ENCODE data around the gene PIK3R3. TPM values are rescaled to one million over a fixed set of nuclear protein-coding genes. Genes with fewer than 3 reads are reported as not detected.

The PIK3R3 gene
- polyA plus RNA-seq, 1 donor (not counting 4 experiments of a cell fraction or from before 2014, with no cell fraction given): 11.9 TPM

DNA sequence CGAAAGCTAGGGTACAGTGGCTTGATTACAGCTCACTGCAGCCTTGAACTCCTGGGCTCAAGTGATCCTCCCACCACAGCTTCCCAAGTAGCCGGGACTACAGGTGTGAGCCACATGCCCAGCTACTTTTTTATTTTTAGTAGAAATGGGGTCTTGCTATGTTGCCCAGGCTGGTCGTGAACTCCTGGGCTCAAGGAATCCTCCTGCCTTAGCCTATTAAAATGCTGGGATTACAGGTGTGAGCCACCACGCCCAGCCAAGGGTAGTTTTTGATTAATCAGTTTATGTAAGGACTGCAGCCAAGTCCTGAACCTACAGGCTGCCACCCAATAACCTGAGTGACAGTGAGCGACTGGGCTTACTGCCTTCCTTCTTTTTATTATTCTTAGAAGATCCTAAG is 88.3 kb downstream of the PIK3R3 start:
- dilution Hi-C loops (cut with MboI; ENCODE audit: extremely low pct_ligation_motif_present, low sequenced_read_pairs): loop anchor here (25.0 kb wide), 1 partner anchor 143 kb away; the partner anchor contains the start of genes P3R3URF, POMGNT1 and TSPAN1
- Histone ChIP-seq H3K9me1 (ENCODE audit: control insufficient read depth, extremely low read depth, insufficient read depth, low read length) (no peaks in the 10 kb centered on the region), H3K9ac (ENCODE audit: control insufficient read depth, extremely low read depth, insufficient read depth, low read length) (no peak overlapping the region), H3K9me3 (ENCODE audit: control insufficient read depth, low read depth, low read length) (no peaks in the 10 kb centered on the region), H3K27ac (ENCODE audit: control insufficient read depth, insufficient read depth, low read length) (no peak overlapping the region), H3K4me2 (ENCODE audit: control insufficient read depth, extremely low read depth, insufficient read depth, low read depth, low read length) (no peak overlapping the region), H3K4me3 (ENCODE audit: control insufficient read depth in 2 of 3, extremely low read depth in 1 of 3, insufficient read depth in 2 of 3, low read depth in 1 of 3, low read length in 3 of 3) (no peak overlapping the region), H4K20me1 (ENCODE audit: control insufficient read depth, extremely low read depth, insufficient read depth, low read length) (no peaks in the 10 kb centered on the region), H3K79me2 (ENCODE audit: control insufficient read depth, insufficient read depth, low read length) (no peaks in the 10 kb centered on the region), H3K36me3 (ENCODE audit: control insufficient read depth in 2 of 2, extremely low read depth in 1 of 2, insufficient read depth in 2 of 2, low read length in 2 of 2) (peaks cover 0 to 2% of the 10 kb centered on the region in 2 experiments), H3K27me3 (ENCODE audit: control insufficient read depth, extremely low read depth, insufficient read depth, low read length) (no peaks in the 10 kb centered on the region), H3K4me1 (ENCODE audit: control insufficient read depth, extremely low read depth, insufficient read depth, low read length) (peaks cover 5% of the 10 kb centered on the region), H2AFZ (ENCODE audit: control insufficient read depth, low read length) (no peak overlapping the region)
- TF ChIP-seq EZH2 (IDR thresholded peaks at IDR 0.05; ENCODE audit: low read length): no peak
- TF ChIP-seq, protein P1, sequence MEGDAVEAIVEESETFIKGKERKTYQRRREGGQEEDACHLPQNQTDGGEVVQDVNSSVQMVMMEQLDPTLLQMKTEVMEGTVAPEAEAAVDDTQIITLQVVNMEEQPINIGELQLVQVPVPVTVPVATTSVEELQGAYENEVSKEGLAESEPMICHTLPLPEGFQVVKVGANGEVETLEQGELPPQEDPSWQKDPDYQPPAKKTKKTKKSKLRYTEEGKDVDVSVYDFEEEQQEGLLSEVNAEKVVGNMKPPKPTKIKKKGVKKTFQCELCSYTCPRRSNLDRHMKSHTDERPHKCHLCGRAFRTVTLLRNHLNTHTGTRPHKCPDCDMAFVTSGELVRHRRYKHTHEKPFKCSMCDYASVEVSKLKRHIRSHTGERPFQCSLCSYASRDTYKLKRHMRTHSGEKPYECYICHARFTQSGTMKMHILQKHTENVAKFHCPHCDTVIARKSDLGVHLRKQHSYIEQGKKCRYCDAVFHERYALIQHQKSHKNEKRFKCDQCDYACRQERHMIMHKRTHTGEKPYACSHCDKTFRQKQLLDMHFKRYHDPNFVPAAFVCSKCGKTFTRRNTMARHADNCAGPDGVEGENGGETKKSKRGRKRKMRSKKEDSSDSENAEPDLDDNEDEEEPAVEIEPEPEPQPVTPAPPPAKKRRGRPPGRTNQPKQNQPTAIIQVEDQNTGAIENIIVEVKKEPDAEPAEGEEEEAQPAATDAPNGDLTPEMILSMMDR (optimal IDR thresholded peaks at IDR 0.05 in 1 of 3, IDR thresholded peaks at IDR 0.05 in 1 of 3, conservative IDR thresholded peaks at IDR 0.05 in 1 of 3; ENCODE audit: extremely low read depth in 1 of 3, insufficient read depth in 2 of 3, low read length in 3 of 3): no peak
- DNase-seq (ENCODE audit: low read depth, low spot score) (no peak), FAIRE-seq (no peak)

- Histone ChIP-seq H3K4me1 (ENCODE audit: control insufficient read depth, extremely low read depth, insufficient read depth, low read length) (peaks cover 5% of the 10 kb centered on the region), H3K79me2 (ENCODE audit: control insufficient read depth, insufficient read depth, low read length) (no peaks in the 10 kb centered on the region), H3K4me3 (ENCODE audit: control insufficient read depth in 2 of 3, extremely low read depth in 1 of 3, insufficient read depth in 2 of 3, low read depth in 1 of 3, low read length in 3 of 3) (no peak overlapping the region), H3K36me3 (ENCODE audit: control insufficient read depth in 2 of 2, extremely low read depth in 1 of 2, insufficient read depth in 2 of 2, low read length in 2 of 2) (peaks cover 0 to 2% of the 10 kb centered on the region in 2 experiments), H2AFZ (ENCODE audit: control insufficient read depth, low read length) (no peak overlapping the region), H3K9me1 (ENCODE audit: control insufficient read depth, extremely low read depth, insufficient read depth, low read length) (no peaks in the 10 kb centered on the region), H3K9me3 (ENCODE audit: control insufficient read depth, low read depth, low read length) (no peaks in the 10 kb centered on the region), H3K27ac (ENCODE audit: control insufficient read depth, insufficient read depth, low read length) (no peak overlapping the region), H4K20me1 (ENCODE audit: control insufficient read depth, extremely low read depth, insufficient read depth, low read length) (no peaks in the 10 kb centered on the region), H3K4me2 (ENCODE audit: control insufficient read depth, extremely low read depth, insufficient read depth, low read depth, low read length) (no peak overlapping the region), H3K27me3 (ENCODE audit: control insufficient read depth, extremely low read depth, insufficient read depth, low read length) (no peaks in the 10 kb centered on the region), H3K9ac (ENCODE audit: control insufficient read depth, extremely low read depth, insufficient read depth, low read length) (no peak overlapping the region)
- FAIRE-seq: no peak
- DNase-seq (ENCODE audit: low read depth, low spot score): no peak
- no peak for TF ChIP-seq EZH2 (IDR thresholded peaks at IDR 0.05; ENCODE audit: low read length)
- TF ChIP-seq, protein P1 (optimal IDR thresholded peaks at IDR 0.05 in 1 of 3, IDR thresholded peaks at IDR 0.05 in 1 of 3, conservative IDR thresholded peaks at IDR 0.05 in 1 of 3; ENCODE audit: extremely low read depth in 1 of 3, insufficient read depth in 2 of 3, low read length in 3 of 3): no peak
- dilution Hi-C loops (cut with MboI; ENCODE audit: extremely low pct_ligation_motif_present, low sequenced_read_pairs): loop anchor here (25.0 kb wide), 1 partner anchor 144 kb away; the partner anchor contains the start of genes P3R3URF, POMGNT1 and TSPAN1
These were observed 88.9 kb downstream of the PIK3R3 start for GRCh38 chr1:46043458-46044017.

All from keratinocyte (primary cell).